NT2/D1 (cell line): Measurements from ENCODE around the gene WDR82.

Experiments used
- SUZ12 ChIP-seq: IDR thresholded peaks from 2 replicates; pipeline ENCODE4 v1.6.1; 2011; ENCODE audit not compliant: insufficient read length, insufficient read depth; ENCODE audit errors: extremely low read depth
- YY1 ChIP-seq: IDR thresholded peaks from 2 replicates; pipeline ENCODE4 v1.6.1; 2011; ENCODE audit not compliant: insufficient read length, insufficient read depth
- ZNF274 ChIP-seq: IDR thresholded peaks from 2 replicates; pipeline ENCODE4 v1.6.1; 2011; ENCODE audit warnings: mild to moderate bottlenecking, low read depth, low read length

GRCh38 chr3:52315006-52315405 is 36.6 kb upstream of the WDR82 start:
- no peak for TF ChIP-seq YY1
- TF ChIP-seq ZNF274 = no peak
- no peak for TF ChIP-seq SUZ12
